GM19328 (cell line): ENCODE data around the gene AQP6.
"Not testable (repeated sequence)": the region's sequence is repeated elsewhere in the genome, so short reads cannot be mapped to it uniquely, and the experiment has no call there.

Experiments
- ATAC-seq: cut with Tn5 transposase; IDR thresholded peaks from one replicate; pipeline ENCODE4 v1.9.1; 2021; ENCODE audit warnings: mild to moderate bottlenecking, moderate library complexity; ENCODE audit not compliant: unreplicated experiment

Gene AQP6

DNA sequence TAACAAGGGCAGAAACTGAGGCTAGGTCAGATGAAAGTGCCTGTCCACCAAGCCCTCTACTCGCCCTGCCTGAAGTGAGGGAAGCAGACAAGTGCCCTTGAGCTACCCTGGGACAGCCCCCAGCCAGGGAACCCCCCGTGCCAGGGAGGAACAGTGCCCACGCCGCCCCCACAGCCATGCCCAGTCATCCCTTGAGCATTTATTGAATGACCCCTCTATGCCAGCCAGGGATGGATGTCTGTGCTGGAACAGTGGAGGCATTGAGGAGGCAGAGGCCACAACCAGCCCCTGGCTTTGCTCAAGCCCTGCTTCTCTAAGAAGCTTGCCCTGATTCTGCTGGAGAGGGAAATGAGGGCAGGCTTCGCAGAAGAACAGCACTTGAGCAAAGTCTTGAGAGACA, 3.7 kb upstream of the AQP6 start:
- ATAC-seq = no peak

GRCh38 chr12:49969651-49970429, 2.9 kb upstream of the AQP6 start:
- ATAC-seq = no peak

GRCh38 chr12:49970658-49971057, 2.1 kb upstream of the AQP6 start:
- ATAC-seq = no peak

GRCh38 chr12:49971141-49971540, 1.6 kb upstream of the AQP6 start:
- ATAC-seq = no peak

GRCh38 chr12:49972129-49972528, 618 bp upstream of the AQP6 start:
- ATAC-seq = no peak

GRCh38 chr12:49973361-49973830, 649 bp downstream of the AQP6 start:
- no peak for ATAC-seq

GRCh38 chr12:49974231-49974675, 1.5 kb downstream of the AQP6 start:
- ATAC-seq = no peak

- ATAC-seq = no peak
Measured at GRCh38 chr12:49974677-49975317, 2.0 kb downstream of the AQP6 start.

GRCh38 chr12:49975318-49975761, 2.6 kb downstream of the AQP6 start:
- ATAC-seq = no peak

DNA sequence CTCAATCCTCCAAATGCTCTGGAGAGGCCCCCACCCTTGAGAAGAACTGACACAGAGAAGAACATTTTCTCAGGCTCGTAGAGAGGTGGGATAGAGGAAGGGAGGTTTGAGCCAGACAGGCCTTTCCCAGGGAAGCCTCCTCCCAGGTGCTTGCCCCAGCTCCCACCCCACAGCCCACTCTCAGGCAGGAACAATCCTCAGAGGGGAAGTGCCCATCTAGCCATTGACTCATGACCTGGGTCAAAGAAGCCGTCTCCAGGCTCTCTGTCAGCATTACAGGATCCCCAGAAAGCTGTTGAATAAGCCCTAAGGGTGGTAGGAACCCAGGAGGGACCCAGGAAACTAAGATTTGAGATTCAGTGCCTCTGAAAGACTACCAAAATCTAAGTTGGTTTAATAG, 3.8 kb downstream of the AQP6 start:
- no peak for ATAC-seq

- ATAC-seq = no peak
Measured at GRCh38 chr12:49978125-49978524, 5.4 kb downstream of the AQP6 start.

GRCh38 chr12:49979016-49979586, 6.4 kb downstream of the AQP6 start:
- no peak for ATAC-seq

- ATAC-seq = no peak
Measured at GRCh38 chr12:49979791-49980190, 7.0 kb downstream of the AQP6 start.

DNA sequence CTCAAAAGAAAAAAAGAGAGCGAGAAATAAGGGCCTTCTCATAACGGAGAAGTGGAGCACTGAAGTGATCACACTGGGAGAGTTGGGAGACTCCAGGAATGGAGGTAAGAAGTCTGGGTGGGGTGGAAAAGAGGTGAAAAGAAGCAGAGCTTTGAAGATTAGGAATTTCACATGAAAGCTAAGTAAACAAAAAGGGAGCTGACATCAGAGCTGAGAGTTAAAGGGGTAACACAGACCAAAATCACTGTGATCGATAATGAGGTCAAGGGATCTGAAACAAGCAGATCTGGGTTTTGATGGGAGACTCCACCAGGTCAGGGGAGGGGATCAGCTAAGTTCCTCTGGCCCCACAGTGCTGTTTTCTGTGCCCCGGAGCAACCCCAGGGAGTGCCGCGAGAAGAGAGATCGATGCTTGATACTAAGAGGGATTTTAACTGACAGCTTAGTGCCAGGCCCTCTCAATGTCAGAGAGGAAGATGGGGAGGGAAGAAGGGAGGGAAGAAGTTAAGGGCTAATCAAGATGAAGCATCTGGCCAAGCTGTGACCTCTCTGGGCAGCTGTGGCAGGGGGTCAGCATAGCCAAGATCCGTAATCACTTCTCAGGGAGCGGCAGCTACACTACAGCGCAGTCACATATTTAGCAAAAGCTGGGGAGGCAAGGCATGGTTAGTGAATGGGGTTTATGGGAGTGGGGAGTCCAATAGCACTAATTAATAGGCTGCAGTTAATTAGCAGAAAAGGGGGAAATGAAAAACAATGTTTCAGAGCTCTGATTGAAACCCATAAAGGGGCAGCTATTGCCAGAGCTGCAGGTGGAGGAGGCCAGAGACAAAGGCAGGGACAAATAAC, 8.0 kb downstream of the AQP6 start:
- ATAC-seq = no peak

DNA sequence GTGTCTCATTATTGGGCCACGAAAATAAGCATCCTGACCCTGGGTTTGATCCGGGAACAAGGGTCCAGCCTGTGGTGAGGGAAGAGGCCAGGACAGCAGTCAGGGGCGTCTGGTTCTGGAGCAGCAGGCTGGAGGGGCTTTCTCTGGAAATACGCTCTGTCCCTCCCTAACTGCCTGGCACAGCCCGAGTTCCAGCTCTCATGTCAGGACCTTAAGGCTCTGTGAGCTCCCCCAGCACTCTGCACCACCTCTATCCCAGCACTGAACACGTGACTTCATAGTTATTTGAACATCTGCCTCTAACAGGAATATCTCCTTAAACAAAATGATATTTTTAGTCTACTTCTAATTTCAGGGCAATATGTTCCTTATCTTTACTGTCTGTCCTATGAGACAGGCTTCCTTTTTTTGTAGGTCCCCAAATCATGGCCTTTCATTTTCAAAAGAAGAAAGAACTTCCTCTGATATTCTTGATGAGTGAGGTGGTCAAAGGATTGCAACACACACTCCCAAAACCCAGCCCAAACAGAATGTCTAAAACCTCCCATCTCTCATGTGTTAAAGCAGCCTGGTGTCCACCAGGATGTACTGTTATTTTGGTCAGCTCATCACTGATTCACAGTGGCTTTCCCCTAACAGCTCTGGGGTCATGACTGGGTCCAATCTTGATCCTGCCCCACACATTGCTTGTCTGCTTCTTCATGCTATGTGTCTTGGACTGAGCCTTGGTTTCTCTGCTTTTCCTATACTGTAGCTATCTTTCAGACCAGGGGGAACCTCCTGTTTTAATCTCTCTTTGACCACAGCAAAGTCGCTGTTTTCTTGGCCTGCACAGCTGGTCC, 9.7 kb downstream of the AQP6 start:
- ATAC-seq = no peak

- ATAC-seq = no peak
Measured at GRCh38 chr12:49983892-49984291, 11.1 kb downstream of the AQP6 start.

DNA sequence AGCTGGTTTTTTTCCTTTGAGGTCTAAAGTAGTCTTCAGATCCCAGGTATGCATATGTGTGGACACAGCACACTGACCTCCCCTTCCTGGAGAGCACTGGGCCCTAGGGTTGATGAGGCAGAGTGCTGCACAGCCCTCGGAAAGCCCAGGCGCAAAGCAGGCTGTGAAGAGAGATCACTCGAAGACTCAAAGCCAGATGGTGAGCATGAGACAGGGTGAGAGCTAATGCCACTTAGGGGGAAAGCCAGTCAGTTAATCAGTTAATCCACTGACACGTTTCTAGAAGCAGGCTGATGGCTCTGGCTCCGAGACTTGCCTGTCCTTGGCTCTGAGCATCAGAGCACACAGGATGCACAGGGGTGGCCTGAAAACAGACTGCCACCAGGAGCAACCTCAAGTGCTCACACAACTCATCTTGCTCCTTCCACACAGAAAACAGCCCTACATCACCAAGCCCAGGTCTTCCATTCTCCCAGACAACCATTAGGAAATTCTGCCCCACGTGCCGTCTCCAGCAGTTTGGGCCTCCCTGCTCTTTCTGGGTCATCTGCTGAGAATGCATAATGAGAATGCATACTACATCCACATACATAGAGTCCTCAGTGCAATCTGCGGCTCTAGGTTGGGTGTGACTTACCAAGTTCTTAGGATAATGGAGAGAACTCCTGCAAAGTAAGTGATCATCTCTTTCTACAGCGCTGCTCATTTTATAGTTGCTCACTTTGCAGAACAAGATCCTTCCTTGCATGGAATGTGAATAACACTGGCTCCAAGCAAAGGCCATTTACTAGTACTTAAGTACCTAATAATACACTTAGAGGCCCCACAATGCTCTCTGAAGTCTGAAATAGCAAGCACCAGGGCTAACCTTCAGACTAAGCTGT, 12.0 kb downstream of the AQP6 start:
- no peak for ATAC-seq

DNA sequence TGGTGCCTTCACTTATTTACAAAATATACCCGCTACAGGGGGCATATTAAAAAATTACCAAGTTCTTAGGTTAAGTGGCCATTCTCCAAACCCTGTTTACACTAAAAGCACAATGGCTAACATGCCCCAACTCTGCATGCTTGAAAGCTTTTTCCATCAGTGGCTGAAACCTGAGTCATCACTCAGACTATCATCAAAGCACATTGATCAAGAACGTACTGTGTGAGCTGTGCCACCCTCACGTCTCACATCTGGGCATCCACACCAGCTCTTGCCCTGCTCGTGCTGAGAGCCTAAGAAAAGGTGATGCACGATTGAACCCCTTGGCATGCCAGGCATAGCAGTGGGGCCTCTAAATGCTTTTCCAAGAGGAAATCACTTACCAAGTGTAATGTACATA, 13.2 kb downstream of the AQP6 start:
- ATAC-seq = no peak

GRCh38 chr12:49986476-49986875, 13.7 kb downstream of the AQP6 start:
- ATAC-seq = not testable (repeated sequence)
